HFFc6 (cell line): ENCODE data around the gene MOV10L1. TPM values are rescaled to one million over a fixed set of nuclear protein-coding genes. Genes with fewer than 3 reads are reported as not detected.

Source experiments
- DNase-seq: peaks from one replicate; pipeline ENCODE4 v3.0.0-alpha.2; 2018
- H3K27ac Mint-ChIP-seq: 2 replicates; pipeline ENCODE4 v1.8.0; 2020; ENCODE audit warnings: mild to moderate bottlenecking, mixed read lengths
- H3K27me3 Mint-ChIP-seq: 2 replicates; pipeline ENCODE4 v1.8.0; 2021; ENCODE audit warnings: mild to moderate bottlenecking, moderate library complexity, mixed read lengths; ENCODE audit not compliant: insufficient read depth
- H3K36me3 Mint-ChIP-seq: 2 replicates; pipeline ENCODE4 v1.8.0; 2021; ENCODE audit warnings: low read depth, mixed read lengths
- H3K4me1 Mint-ChIP-seq: 2 replicates; pipeline ENCODE4 v1.8.0; 2020; ENCODE audit warnings: low read depth, mixed read lengths
- H3K4me3 Mint-ChIP-seq: 2 replicates; pipeline ENCODE4 v1.8.0; 2020; ENCODE audit warnings: mild to moderate bottlenecking, moderate library complexity, mixed read lengths
- H3K9me3 Mint-ChIP-seq: 2 replicates; pipeline ENCODE4 v1.8.0; 2020; ENCODE audit warnings: mild to moderate bottlenecking, mixed read lengths
- CTCF ChIP-seq: fragments of 200-600 bp; sonication (generic); IDR thresholded peaks from 2 replicates; pipeline ENCODE4 v1.5.0; 2021; ENCODE audit warnings: antibody characterized with exemption, mild to moderate bottlenecking
- total RNA-seq, 6 experiments: library from RNA; stranded (reverse); fragmentation: NEBNext Ultra II Directional; extraction: Animal tissue kit (Norgen Biotek cat#: 25700); gene quantifications; 2 replicates in 1 of 6; 3 replicates in 5 of 6; pipeline ENCODE4 v1.2.3, GENCODE V29; 2021

MOV10L1 gene
- total RNA-seq, 6 experiments from 2014 or later, result 0.09 to 1.3 (median 0.26) TPM

GRCh38 chr22:50153756-50154140 is 63.9 kb downstream of the MOV10L1 start:
- Mint-ChIP-seq H3K9me3 (no peaks in the 10 kb centered on the region), H3K36me3 (no peaks in the 10 kb centered on the region), H3K4me1 (no peaks in the 10 kb centered on the region), H3K27me3 (peaks cover 3% of the 10 kb centered on the region), H3K4me3 (no peak overlapping the region), H3K27ac (no peak overlapping the region)
- DNase-seq, result no peak
- no peak for TF ChIP-seq CTCF

- DNase-seq, result no peak
- H3K9me3 Mint-ChIP-seq, result no peaks in the 10 kb centered on the region
- H3K4me1 Mint-ChIP-seq, result no peaks in the 10 kb centered on the region
- H3K4me3 Mint-ChIP-seq, result no peak overlapping the region
- TF ChIP-seq CTCF, result no peak
- peaks cover 5% of the 10 kb centered on the region for H3K27me3 Mint-ChIP-seq
- H3K36me3 Mint-ChIP-seq, result no peaks in the 10 kb centered on the region
- H3K27ac Mint-ChIP-seq, result no peak overlapping the region
These were observed 68.0 kb downstream of the MOV10L1 start for GRCh38 chr22:50157709-50158375.

GRCh38 chr22:50160947-50161346 is 71.1 kb downstream of the MOV10L1 start:
- H3K9me3 Mint-ChIP-seq, result no peaks in the 10 kb centered on the region
- TF ChIP-seq CTCF, result no peak
- no peak overlapping the region for H3K4me3 Mint-ChIP-seq
- peaks cover 7% of the 10 kb centered on the region for H3K27me3 Mint-ChIP-seq
- no peaks in the 10 kb centered on the region for H3K36me3 Mint-ChIP-seq
- H3K4me1 Mint-ChIP-seq, result no peaks in the 10 kb centered on the region
- no peak overlapping the region for H3K27ac Mint-ChIP-seq
- no peak for DNase-seq

GRCh38 chr22:50161508-50162390 is 71.9 kb downstream of the MOV10L1 start:
- no peak for TF ChIP-seq CTCF
- Mint-ChIP-seq H3K27me3 (peaks cover 7% of the 10 kb centered on the region), H3K9me3 (no peaks in the 10 kb centered on the region), H3K27ac (no peak overlapping the region), H3K36me3 (no peaks in the 10 kb centered on the region), H3K4me1 (no peaks in the 10 kb centered on the region), H3K4me3 (no peak overlapping the region)
- DNase-seq, result no peak

- Mint-ChIP-seq H3K4me3 (no peak overlapping the region), H3K36me3 (no peaks in the 10 kb centered on the region), H3K27me3 (peaks cover 7% of the 10 kb centered on the region), H3K27ac (no peak overlapping the region), H3K9me3 (no peaks in the 10 kb centered on the region), H3K4me1 (no peaks in the 10 kb centered on the region)
- no peak for TF ChIP-seq CTCF
- DNase-seq, result no peak
These were observed 72.7 kb downstream of the MOV10L1 start for GRCh38 chr22:50162391-50162956.
